Astrocyte of the cerebellum (primary cell): ENCODE data around the gene ZNF28.
"Not testable (repeated sequence)": the region's sequence is repeated elsewhere in the genome, so short reads cannot be mapped to it uniquely, and the experiment has no call there.

Experiments
- DNase-seq: peaks from one replicate; pipeline ENCODE4 v3.0.0-alpha.2; 2011; ENCODE audit warnings: low read depth
- H3K4me3 ChIP-seq: 2 replicates; pipeline ENCODE4 v1.5.1; 2011; ENCODE audit warnings: mild to moderate bottlenecking, low read depth, low read length, moderate library complexity
- in situ Hi-C: cut with HindIII; loops from 2 replicates; pipeline ENCODE4 v1.10.0; 2017; ENCODE audit warnings: low sequenced_read_pairs
- TF ChIP-seq, protein P1 (sequence below): IDR thresholded peaks from 2 replicates; pipeline ENCODE4 v1.5.1; 2012; ENCODE audit warnings: low read length, low read depth, moderate library complexity, mild to moderate bottlenecking; ENCODE audit errors: missing control alignments

Gene ZNF28

DNA sequence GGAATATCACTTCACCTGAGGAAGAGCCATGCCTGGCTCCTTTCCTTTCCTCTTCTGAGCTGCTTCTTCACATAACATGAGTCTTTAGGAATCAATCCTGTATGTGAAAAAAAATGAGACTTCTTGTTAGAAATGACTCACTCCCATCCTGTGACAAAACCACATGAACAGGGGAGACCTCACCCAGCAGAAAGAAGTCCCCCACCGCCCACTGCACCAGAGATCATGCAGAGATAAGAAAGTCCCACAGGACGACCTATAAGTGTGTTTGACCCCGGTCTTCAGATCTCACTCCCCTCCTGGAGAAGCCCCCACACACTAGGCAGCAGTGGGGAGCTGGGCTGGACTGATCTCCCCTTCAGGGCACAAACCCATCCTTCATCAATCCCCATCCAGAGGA lies 42.6 kb downstream of the ZNF28 start:
- no peak for DNase-seq
- in situ Hi-C loops = no loop called here
- no peak overlapping the region for H3K4me3 ChIP-seq
- TF ChIP-seq, protein P1, sequence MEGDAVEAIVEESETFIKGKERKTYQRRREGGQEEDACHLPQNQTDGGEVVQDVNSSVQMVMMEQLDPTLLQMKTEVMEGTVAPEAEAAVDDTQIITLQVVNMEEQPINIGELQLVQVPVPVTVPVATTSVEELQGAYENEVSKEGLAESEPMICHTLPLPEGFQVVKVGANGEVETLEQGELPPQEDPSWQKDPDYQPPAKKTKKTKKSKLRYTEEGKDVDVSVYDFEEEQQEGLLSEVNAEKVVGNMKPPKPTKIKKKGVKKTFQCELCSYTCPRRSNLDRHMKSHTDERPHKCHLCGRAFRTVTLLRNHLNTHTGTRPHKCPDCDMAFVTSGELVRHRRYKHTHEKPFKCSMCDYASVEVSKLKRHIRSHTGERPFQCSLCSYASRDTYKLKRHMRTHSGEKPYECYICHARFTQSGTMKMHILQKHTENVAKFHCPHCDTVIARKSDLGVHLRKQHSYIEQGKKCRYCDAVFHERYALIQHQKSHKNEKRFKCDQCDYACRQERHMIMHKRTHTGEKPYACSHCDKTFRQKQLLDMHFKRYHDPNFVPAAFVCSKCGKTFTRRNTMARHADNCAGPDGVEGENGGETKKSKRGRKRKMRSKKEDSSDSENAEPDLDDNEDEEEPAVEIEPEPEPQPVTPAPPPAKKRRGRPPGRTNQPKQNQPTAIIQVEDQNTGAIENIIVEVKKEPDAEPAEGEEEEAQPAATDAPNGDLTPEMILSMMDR = no peak

DNA sequence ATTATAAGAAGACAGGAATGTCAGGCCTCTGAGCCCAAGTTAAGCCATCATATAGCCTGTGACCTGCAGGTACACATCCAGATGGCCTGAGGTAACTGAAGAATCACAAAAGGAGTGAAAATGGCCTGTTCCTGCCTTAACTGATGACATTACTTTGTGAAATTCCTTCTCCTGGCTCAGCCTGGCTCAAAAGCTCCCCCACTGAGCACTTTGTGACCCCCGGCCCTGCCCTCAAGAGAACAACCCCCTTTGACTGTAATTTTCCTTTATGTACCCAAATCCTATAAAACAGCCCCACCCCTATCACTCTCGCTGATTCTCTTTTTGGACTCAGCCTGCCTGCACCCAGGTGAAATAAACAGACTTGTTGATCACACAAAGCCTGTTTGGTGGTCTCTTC lies 65.0 kb downstream of the ZNF28 start:
- in situ Hi-C loops, H3K4me3 ChIP-seq, DNase-seq: not testable (repeated sequence)

DNA sequence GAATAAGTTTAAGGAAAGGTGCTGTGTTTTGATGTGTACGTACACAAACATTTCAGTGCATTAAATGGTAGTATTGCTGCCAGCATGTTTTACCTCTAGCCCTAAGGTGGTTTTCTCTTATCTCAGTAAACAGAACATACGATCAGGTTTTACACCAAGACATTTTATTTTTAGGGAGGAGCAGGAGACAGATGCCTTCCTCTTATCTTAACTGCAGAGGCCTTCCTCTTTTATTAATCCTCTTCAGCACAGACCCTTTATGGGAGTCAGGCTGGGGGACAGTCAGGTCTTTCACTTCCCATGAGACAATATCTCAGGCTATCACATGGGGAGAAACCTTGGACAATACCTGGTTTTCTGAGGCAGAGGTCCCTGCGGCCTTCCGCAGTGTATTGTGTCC lies 71.7 kb downstream of the ZNF28 start:
- TF ChIP-seq, protein P1 = no peak
- in situ Hi-C loops = no loop called here
- no peak overlapping the region for H3K4me3 ChIP-seq

DNA sequence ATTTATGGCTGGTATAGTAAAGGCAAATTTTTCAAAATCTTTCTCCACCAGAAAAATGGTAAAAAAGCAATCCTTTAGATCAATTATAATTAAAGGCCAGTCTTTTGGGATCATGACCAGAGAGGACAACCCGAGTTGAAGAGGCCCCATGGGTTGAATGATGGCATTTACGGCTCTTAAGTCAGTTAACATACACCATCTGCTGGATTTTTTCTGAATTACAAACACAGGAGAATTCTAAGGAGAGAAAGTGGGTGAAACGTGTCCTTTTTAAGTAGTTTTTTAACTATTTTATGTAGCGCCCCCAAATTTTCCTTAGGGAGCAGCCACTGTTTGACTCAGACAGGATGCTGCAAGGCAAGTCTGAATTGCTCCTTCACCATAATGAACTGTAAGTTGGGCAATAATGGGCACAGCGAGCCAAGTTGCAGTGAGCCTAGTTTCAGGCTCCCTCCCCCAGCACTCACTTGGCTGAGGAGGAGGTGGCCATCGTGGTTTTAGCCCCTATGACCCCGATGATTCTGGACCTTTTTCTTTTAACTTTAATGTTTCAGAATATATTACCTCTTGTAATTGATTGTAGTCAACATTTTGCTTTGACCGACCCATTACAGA lies 73.0 kb downstream of the ZNF28 start:
- in situ Hi-C loops = no loop called here
- H3K4me3 ChIP-seq = no peak overlapping the region
- no peak for DNase-seq
- TF ChIP-seq, protein P1 = peak; percentile 20

More for the DNA sequence above, 71.7 kb downstream of the ZNF28 start:
- no peak for DNase-seq
